ENCODE data around the gene ADAMTSL1. TPM values are rescaled to one million over a fixed set of nuclear protein-coding genes. Genes with fewer than 3 reads are reported as not detected.

The ADAMTSL1 gene
- total RNA-seq, 1 experiment from 2014 or later, result not detected

- no peak for TF ChIP-seq ZFX (IDR thresholded peaks at IDR 0.05)
These were observed 6.3 kb upstream of the ADAMTSL1 start (continued) for GRCh38 chr9:18467696-18468095.

GRCh38 chr9:18472435-18472834 is 1.5 kb upstream of the ADAMTSL1 start:
- H3K4me1 ChIP-seq (ENCODE audit: control insufficient read depth in 1 of 2, insufficient read depth in 2 of 2, low read length in 2 of 2), result no peaks in the 10 kb centered on the region
- H2AFZ ChIP-seq (ENCODE audit: low read depth, low read length, poor library complexity, severe bottlenecking), result no peak overlapping the region
- ATAC-seq (no peak), DNase-seq (ENCODE audit: low read depth, low spot score) (no peak)
- intact Hi-C loops (cut with micrococcal nuclease), result no loop called here
- no TSS peak for BruUV-seq (replicated peaks)
- H3K36me3 ChIP-seq (ENCODE audit: control insufficient read depth in 1 of 2, insufficient read depth in 2 of 2, low read length in 2 of 2), result no peaks in the 10 kb centered on the region
- no peaks in the 10 kb centered on the region for H3K27me3 ChIP-seq (ENCODE audit: insufficient read depth, low read length)
- no peak overlapping the region for H3K27ac ChIP-seq (ENCODE audit: low read depth, low read length)
- CTCF ChIA-PET, result no interaction called here
- TF ChIP-seq REST (IDR thresholded peaks at IDR 0.05; ENCODE audit: low read depth), result no peak
- no peak for TF ChIP-seq ATF3 (IDR thresholded peaks at IDR 0.05)
- no peak for TF ChIP-seq POLR2AphosphoS5 (IDR thresholded peaks at IDR 0.05; ENCODE audit: low read depth, low read length)
- no peak for TF ChIP-seq SIN3A (IDR thresholded peaks at IDR 0.05; ENCODE audit: low read depth)
- TF ChIP-seq SRF (IDR thresholded peaks at IDR 0.05; ENCODE audit: low read depth), result no peak
- no peak for TF ChIP-seq EGR1 (IDR thresholded peaks at IDR 0.05; ENCODE audit: low read depth)
- no peak for TF ChIP-seq ZFX (IDR thresholded peaks at IDR 0.05)
- no peak for TF ChIP-seq EZH2phosphoT487 (IDR thresholded peaks at IDR 0.05; ENCODE audit: borderline replicate concordance)
- no peak for TF ChIP-seq ZNF274 (IDR thresholded peaks at IDR 0.05; ENCODE audit: low read depth, low read length)
- TF ChIP-seq JUND (IDR thresholded peaks at IDR 0.05), result no peak
- TF ChIP-seq RAD21 (IDR thresholded peaks at IDR 0.05; ENCODE audit: low read depth), result no peak
- TF ChIP-seq CBX3 (IDR thresholded peaks at IDR 0.05; ENCODE audit: low read depth), result no peak
- TF ChIP-seq EZH2 (IDR thresholded peaks at IDR 0.05), result no peak
- no peak for TF ChIP-seq TCF7L2 (IDR thresholded peaks at IDR 0.05; ENCODE audit: borderline replicate concordance, extremely low read depth, insufficient read depth, insufficient read length)
- no peak for TF ChIP-seq FOSL1 (IDR thresholded peaks at IDR 0.05; ENCODE audit: low read depth)
- no peak for TF ChIP-seq MAX (IDR thresholded peaks at IDR 0.05)
- TF ChIP-seq POLR2A (IDR thresholded peaks at IDR 0.05; ENCODE audit: borderline replicate concordance, extremely low read depth, insufficient read depth, insufficient read length), result no peak
- no peak for TF ChIP-seq ELF1 (IDR thresholded peaks at IDR 0.05; ENCODE audit: borderline replicate concordance, low read depth)
- no peak for TF ChIP-seq CEBPB (IDR thresholded peaks at IDR 0.05; ENCODE audit: low read depth)
- TF ChIP-seq ZBTB33 (IDR thresholded peaks at IDR 0.05; ENCODE audit: extremely low read depth, insufficient replicate concordance, low read length), result no peak
- no peak overlapping the region for H3K4me2 ChIP-seq (ENCODE audit: low read length)
- H4K20me1 ChIP-seq (ENCODE audit: insufficient read depth), result no peaks in the 10 kb centered on the region
- H3K9ac ChIP-seq (ENCODE audit: low read length), result no peak overlapping the region
- H3K9me2 ChIP-seq (ENCODE audit: insufficient read depth), result no peaks in the 10 kb centered on the region
- RAD21 ChIA-PET (ENCODE audit: low non-redundant PET in 1 of 2, low total read pairs in 2 of 2, uncharacterized antibody in 2 of 2, unreplicated experiment in 2 of 2), result no interaction called here
- H3K9me3 ChIP-seq (ENCODE audit: control insufficient read depth in 1 of 2, insufficient read depth in 1 of 2, low read depth in 1 of 2, low read length in 2 of 2), result no peaks in the 10 kb centered on the region
- no peaks in the 10 kb centered on the region for H3K79me2 ChIP-seq (ENCODE audit: insufficient read depth, low read length)
- POLR2A ChIA-PET, result no interaction called here
- no peak overlapping the region for H3K4me3 ChIP-seq (replicated peaks in 1 of 2; ENCODE audit: low read depth in 1 of 2, low read length in 2 of 2)
